Measurements from ENCODE around the gene STATH. TPM values are rescaled to one million over a fixed set of nuclear protein-coding genes. Genes with fewer than 3 reads are reported as not detected.

STATH gene
- total and polyA plus RNA-seq, 9 of the 15 experiments (the other 6 are each of a cell fraction or from before 2014, with no cell fraction given): not detected

- H2AFZ ChIP-seq (ENCODE audit: low read depth, low read length): no peak overlapping the region
- TF ChIP-seq SMAD3 (CRISPR knock-in tag; conservative IDR thresholded peaks at IDR 0.05) (no peak), GABPA (tag; conservative IDR thresholded peaks at IDR 0.05; ENCODE audit: low read depth) (no peak), RHOXF2B (CRISPR knock-in tag; conservative IDR thresholded peaks at IDR 0.05) (no peak), SNAPC5 (CRISPR knock-in tag; IDR thresholded peaks at IDR 0.05) (no peak)
- no peaks in the 10 kb centered on the region for H3K36me3 ChIP-seq (ENCODE audit: control insufficient read depth, insufficient read depth, low read length)
- DNase-seq (ENCODE audit: extremely low read depth in 1 of 4, low spot score in 3 of 4): no peak
- H3K79me2 ChIP-seq (ENCODE audit: control insufficient read depth, insufficient read depth, low read length): no peaks in the 10 kb centered on the region
- POLR2A ChIA-PET: no interaction called here
- in situ Hi-C loops (cut with MboI): no loop called here
- no peaks in the 10 kb centered on the region for H4K20me1 ChIP-seq (replicated peaks; ENCODE audit: control insufficient read depth, insufficient read depth, low read length)
- no peak overlapping the region for H3K9ac ChIP-seq (ENCODE audit: insufficient read depth in 1 of 2, low read depth in 2 of 2, low read length in 2 of 2)
- ATAC-seq: no peak
- intact Hi-C loops (cut with micrococcal nuclease): no loop called here
- no TSS peak for BruUV-seq (replicated peaks)
- no peaks in the 10 kb centered on the region for H3K9me1 ChIP-seq (ENCODE audit: control insufficient read depth, insufficient read depth, low read length)
- H3K9me3 ChIP-seq (replicated peaks; ENCODE audit: control insufficient read depth, insufficient read depth, low read depth, low read length): no peaks in the 10 kb centered on the region
- no peaks in the 10 kb centered on the region for H3K4me1 ChIP-seq (replicated peaks in 1 of 2; ENCODE audit: control insufficient read depth in 2 of 2, insufficient read depth in 2 of 2, low read length in 2 of 2)
- no peak overlapping the region for H3K4me2 ChIP-seq (ENCODE audit: insufficient read depth, low read length)
- H3K27me3 ChIP-seq (ENCODE audit: control insufficient read depth in 2 of 2, insufficient read depth in 2 of 2, low read length in 2 of 2): no peaks in the 10 kb centered on the region
- no peak for FAIRE-seq
- no peak overlapping the region for H3K27ac ChIP-seq (ENCODE audit: extremely low read depth, low read depth, low read length)
- no peak overlapping the region for H3K4me3 ChIP-seq
- CTCF ChIA-PET (ENCODE audit: low intra/inter-chr PET ratio): no interaction called here
Observed at GRCh38 chr4:69977582-69977981, 18.2 kb upstream of the STATH start.

DNA sequence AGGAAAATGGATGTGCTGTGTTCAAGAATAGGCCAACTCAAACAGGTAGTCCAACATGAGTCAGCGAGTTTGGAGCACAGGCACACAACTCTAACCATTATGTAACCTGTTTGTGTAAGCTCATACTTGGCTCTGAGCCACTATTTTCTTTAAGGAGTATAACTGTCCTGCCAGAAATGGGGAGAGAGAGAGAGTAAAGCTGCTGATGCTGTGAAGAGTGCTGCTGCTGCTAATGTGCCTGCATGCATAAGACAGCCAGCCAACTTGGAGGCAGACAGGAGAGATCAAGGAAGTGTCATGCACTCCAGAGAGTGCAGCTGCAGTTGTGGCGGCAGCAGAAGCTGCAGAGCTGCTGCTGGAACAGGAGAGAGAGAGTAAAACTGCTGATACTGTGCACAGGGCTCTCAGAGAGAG lies 11.7 kb upstream of the STATH start:
- no peaks in the 10 kb centered on the region for H3K9me1 ChIP-seq (ENCODE audit: control insufficient read depth, insufficient read depth, low read length)
- H3K27ac ChIP-seq (ENCODE audit: extremely low read depth, low read depth, low read length): no peak overlapping the region
- H3K4me3 ChIP-seq: no peak overlapping the region
- ChIA-PET CTCF (ENCODE audit: low intra/inter-chr PET ratio) (no interaction called here), POLR2A (no interaction called here)
- no peak for ATAC-seq
- H3K79me2 ChIP-seq (ENCODE audit: control insufficient read depth, insufficient read depth, low read length): no peaks in the 10 kb centered on the region
- WGBS (ENCODE audit: insufficient coverage, low coverage, missing lambda C conversion rate): 0% methylated on average over 2 of the region's 2 CpGs
- no peaks in the 10 kb centered on the region for H3K4me1 ChIP-seq (replicated peaks in 1 of 2; ENCODE audit: control insufficient read depth in 2 of 2, insufficient read depth in 2 of 2, low read length in 2 of 2)
- no peaks in the 10 kb centered on the region for H3K27me3 ChIP-seq (ENCODE audit: control insufficient read depth in 2 of 2, insufficient read depth in 2 of 2, low read length in 2 of 2)
- no peak for FAIRE-seq
- H2AFZ ChIP-seq (ENCODE audit: low read depth, low read length): no peak overlapping the region
- in situ Hi-C loops (cut with MboI): no loop called here
- no peaks in the 10 kb centered on the region for H4K20me1 ChIP-seq (replicated peaks; ENCODE audit: control insufficient read depth, insufficient read depth, low read length)
- BruUV-seq (replicated peaks): no TSS peak
- TF ChIP-seq HOXB6 (CRISPR knock-in tag; IDR thresholded peaks at IDR 0.05; ENCODE audit: borderline replicate concordance): no peak
- TF ChIP-seq ZNF707 (CRISPR knock-in tag; conservative IDR thresholded peaks at IDR 0.05): no peak
- no peak for TF ChIP-seq TEAD2 (tag; IDR thresholded peaks at IDR 0.05)
- intact Hi-C loops (cut with micrococcal nuclease): no loop called here
- H3K36me3 ChIP-seq (ENCODE audit: control insufficient read depth, insufficient read depth, low read length): no peaks in the 10 kb centered on the region
- DNase-seq (ENCODE audit: extremely low read depth in 1 of 4, low spot score in 3 of 4): no peak
- H3K9me3 ChIP-seq (replicated peaks; ENCODE audit: control insufficient read depth, insufficient read depth, low read depth, low read length): no peaks in the 10 kb centered on the region
- H3K4me2 ChIP-seq (ENCODE audit: insufficient read depth, low read length): no peak overlapping the region
- no peak overlapping the region for H3K9ac ChIP-seq (ENCODE audit: insufficient read depth in 1 of 2, low read depth in 2 of 2, low read length in 2 of 2)

Measured in K562 (cell line).